Type B pancreatic cell (in vitro differentiated cells): Measurements from ENCODE around the gene OLFM4. TPM values are rescaled to one million over a fixed set of nuclear protein-coding genes. Genes with fewer than 3 reads are reported as not detected.

ENCODE experiments used
- DNase-seq: peaks from one replicate; pipeline ENCODE4 v3.0.0; 2021; ENCODE audit warnings: mixed read lengths; ENCODE audit not compliant: unreplicated experiment; ENCODE audit errors: extremely low spot score
- H3K27ac Mint-ChIP-seq: 2 replicates; pipeline ENCODE4 v1.8.0; 2021; ENCODE audit warnings: mild to moderate bottlenecking, mixed read lengths
- H3K27me3 Mint-ChIP-seq: 2 replicates; pipeline ENCODE4 v1.8.0; 2021; ENCODE audit warnings: mixed read lengths
- H3K36me3 Mint-ChIP-seq: 2 replicates; pipeline ENCODE4 v1.8.0; 2021; ENCODE audit warnings: mixed read lengths
- H3K4me1 Mint-ChIP-seq: one replicate; pipeline ENCODE4 v1.8.0; 2021; ENCODE audit warnings: mixed read lengths; ENCODE audit not compliant: unreplicated experiment
- H3K4me3 Mint-ChIP-seq: 2 replicates; pipeline ENCODE4 v1.8.0; 2021; ENCODE audit warnings: mild to moderate bottlenecking, mixed read lengths
- H3K9me3 Mint-ChIP-seq: 2 replicates; pipeline ENCODE4 v1.8.0; 2021; ENCODE audit warnings: mixed read lengths
- total RNA-seq: library from RNA; stranded (reverse); gene quantifications from 2 replicates; pipeline ENCODE4 v1.2.1, GENCODE V29; 2021; ENCODE audit warnings: low replicate concordance
- TF ChIP-seq, protein P1 (sequence below): fragments of 200-600 bp; sonication (generic); conservative IDR thresholded peaks from 2 replicates; pipeline ENCODE4 v1.5.0; 2021; ENCODE audit warnings: antibody characterized with exemption, mild to moderate bottlenecking

Gene OLFM4
- total RNA-seq, 1 donor from 2014 or later = 16.9 TPM

DNA sequence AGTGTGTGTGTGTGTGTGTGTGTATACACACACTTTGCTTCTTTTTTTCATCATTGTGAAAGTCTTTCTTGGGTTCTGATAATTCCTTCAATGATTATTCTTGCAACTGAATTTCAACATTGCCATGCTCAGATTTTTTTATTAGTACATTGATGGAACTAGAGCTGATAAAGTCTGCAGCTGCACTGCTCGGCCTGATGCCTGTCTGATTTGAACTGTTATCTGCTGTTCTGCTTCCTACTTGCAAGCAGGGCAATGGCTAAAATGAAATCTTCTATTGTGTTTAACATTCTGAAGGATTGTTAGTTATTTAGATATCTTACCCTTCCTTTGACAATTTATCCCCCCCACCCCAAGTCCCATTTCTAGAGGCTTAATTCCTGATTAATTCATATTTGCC, 61.3 kb downstream of the OLFM4 start:
- no peak for DNase-seq
- Mint-ChIP-seq H3K27me3 (peaks cover 13% of the 10 kb centered on the region), H3K9me3 (peaks cover 8% of the 10 kb centered on the region), H3K4me3 (no peak overlapping the region), H3K4me1 (no peaks in the 10 kb centered on the region), H3K27ac (no peak overlapping the region), H3K36me3 (no peaks in the 10 kb centered on the region)
- TF ChIP-seq, protein P1, sequence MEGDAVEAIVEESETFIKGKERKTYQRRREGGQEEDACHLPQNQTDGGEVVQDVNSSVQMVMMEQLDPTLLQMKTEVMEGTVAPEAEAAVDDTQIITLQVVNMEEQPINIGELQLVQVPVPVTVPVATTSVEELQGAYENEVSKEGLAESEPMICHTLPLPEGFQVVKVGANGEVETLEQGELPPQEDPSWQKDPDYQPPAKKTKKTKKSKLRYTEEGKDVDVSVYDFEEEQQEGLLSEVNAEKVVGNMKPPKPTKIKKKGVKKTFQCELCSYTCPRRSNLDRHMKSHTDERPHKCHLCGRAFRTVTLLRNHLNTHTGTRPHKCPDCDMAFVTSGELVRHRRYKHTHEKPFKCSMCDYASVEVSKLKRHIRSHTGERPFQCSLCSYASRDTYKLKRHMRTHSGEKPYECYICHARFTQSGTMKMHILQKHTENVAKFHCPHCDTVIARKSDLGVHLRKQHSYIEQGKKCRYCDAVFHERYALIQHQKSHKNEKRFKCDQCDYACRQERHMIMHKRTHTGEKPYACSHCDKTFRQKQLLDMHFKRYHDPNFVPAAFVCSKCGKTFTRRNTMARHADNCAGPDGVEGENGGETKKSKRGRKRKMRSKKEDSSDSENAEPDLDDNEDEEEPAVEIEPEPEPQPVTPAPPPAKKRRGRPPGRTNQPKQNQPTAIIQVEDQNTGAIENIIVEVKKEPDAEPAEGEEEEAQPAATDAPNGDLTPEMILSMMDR = no peak

DNA sequence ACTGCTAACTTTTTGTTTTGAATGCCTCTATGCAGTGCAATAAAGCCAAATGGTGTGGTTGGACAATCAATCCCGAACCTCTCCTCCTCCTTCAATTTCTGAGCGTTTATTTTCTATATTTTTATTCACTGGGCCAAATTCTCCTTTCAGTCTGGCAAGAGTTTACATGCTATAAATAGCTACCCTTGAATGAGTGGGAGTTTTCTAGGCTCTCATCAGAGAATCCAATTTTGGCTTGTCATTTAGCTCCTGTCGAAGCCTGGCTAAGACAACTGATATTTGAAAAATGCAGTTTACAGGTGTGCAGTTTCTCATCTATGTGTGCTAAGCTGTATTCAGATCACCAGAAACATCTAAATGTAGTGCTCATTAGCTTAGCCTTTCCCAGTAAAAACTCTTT, 61.8 kb downstream of the OLFM4 start:
- no peak overlapping the region for H3K4me3 Mint-ChIP-seq
- peaks cover 13% of the 10 kb centered on the region for H3K27me3 Mint-ChIP-seq
- H3K4me1 Mint-ChIP-seq = no peaks in the 10 kb centered on the region
- H3K36me3 Mint-ChIP-seq = no peaks in the 10 kb centered on the region
- peaks cover 8% of the 10 kb centered on the region for H3K9me3 Mint-ChIP-seq
- DNase-seq = no peak
- TF ChIP-seq, protein P1 = no peak
- no peak overlapping the region for H3K27ac Mint-ChIP-seq

DNA sequence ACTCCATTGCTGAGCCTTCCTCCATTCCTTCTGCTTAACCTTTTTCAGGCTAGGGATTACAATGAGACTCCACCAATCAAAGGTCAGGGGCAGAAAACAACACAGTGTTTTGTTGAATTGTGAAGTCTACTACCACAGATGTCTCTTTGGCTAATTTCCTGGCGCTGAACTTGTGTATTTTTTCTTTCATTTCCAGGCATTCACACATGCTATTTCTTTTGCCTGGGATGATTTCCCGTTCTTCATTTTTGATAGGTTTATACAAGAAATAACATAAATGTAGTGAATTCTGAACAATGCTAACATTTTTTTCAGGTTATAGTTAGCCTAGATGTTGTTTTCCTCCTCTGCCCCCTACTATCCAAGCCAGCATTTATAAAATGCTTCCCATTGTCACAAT, 64.3 kb downstream of the OLFM4 start:
- Mint-ChIP-seq H3K4me3 (no peak overlapping the region), H3K4me1 (no peaks in the 10 kb centered on the region), H3K27ac (no peak overlapping the region), H3K36me3 (no peaks in the 10 kb centered on the region), H3K27me3 (peaks cover 13% of the 10 kb centered on the region), H3K9me3 (peaks cover 8% of the 10 kb centered on the region)
- no peak for DNase-seq
- TF ChIP-seq, protein P1 = no peak

DNA sequence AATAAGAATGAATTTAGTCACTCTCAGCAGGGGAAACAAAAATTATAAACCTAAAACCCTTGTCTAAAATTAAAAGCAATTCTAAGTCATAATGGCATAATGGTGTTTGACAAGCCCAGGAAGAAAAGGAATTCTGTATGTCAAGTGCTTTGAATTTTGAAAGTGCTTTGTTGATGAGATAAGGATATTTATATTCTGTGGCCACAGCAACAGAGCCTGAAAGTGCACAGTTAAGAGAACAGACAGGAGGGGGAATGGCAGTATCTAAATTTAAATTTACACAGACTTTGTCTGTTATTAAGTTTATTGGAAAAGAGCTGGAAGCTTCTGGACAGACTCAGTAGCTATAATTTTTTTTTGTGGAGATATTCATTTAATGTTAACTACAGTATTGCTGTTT, 69.8 kb downstream of the OLFM4 start:
- H3K4me1 Mint-ChIP-seq = peaks cover 30% of the 10 kb centered on the region
- H3K4me3 Mint-ChIP-seq = no peak overlapping the region
- no peak for DNase-seq
- no peaks in the 10 kb centered on the region for H3K36me3 Mint-ChIP-seq
- TF ChIP-seq, protein P1 = no peak
- peak overlapping the region; percentile 5 for H3K27ac Mint-ChIP-seq
- H3K9me3 Mint-ChIP-seq = peaks cover under 1% of the 10 kb centered on the region
- peaks cover 15% of the 10 kb centered on the region for H3K27me3 Mint-ChIP-seq

DNA sequence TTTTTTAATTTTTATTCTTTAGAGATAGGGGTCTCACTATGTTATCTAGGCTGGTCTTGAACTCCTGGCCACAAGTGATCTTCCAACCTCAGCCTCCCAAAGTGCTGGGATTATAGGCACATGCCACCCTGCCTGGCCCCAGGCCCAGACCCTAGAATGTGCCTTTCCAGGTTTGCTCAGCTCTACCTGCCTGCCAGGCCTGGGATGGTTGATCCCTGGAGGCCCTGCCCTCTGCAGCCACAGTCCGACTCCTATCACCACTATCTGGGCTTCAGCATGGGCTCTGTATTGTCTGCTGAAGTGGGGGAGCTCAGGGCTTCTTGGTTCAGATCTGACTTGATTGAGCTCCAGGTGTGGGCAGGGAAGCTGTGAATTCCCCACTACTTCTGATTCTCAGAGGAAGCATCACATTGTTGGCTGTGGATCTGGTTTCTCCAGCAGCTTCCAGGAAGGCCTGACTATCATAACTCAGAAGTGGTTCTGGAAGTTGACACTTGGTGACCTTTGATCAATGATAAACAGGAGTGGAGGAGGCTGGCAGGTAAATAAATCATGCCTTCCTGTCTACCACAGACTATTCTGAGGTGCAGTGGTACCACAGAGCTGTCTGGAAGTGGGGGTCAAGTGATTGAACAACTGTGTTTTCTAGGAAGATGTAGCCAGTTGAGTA, 71.9 kb downstream of the OLFM4 start:
- Mint-ChIP-seq H3K4me3 (no peak overlapping the region), H3K4me1 (peaks cover 44% of the 10 kb centered on the region), H3K36me3 (no peaks in the 10 kb centered on the region), H3K27ac (no peak overlapping the region), H3K9me3 (no peaks in the 10 kb centered on the region), H3K27me3 (peaks cover 17% of the 10 kb centered on the region)
- TF ChIP-seq, protein P1 = no peak
- DNase-seq = no peak

Other genes with a start within 250 kb of the OLFM4 start
- 0.36 and 8.1 TPM in 2 replicates for gene PCDH8, start 180.2 kb upstream of the OLFM4 start, total RNA-seq